Chondrocyte (in vitro differentiated cells): Measurements from ENCODE around the gene THBS4. TPM values are rescaled to one million over a fixed set of nuclear protein-coding genes. Genes with fewer than 3 reads are reported as not detected.
"Not testable (repeated sequence)": the region's sequence is repeated elsewhere in the genome, so short reads cannot be mapped to it uniquely, and the experiment has no call there.

Source experiments
- DNase-seq: peaks from one replicate; pipeline ENCODE4 v3.0.0; 2021; ENCODE audit warnings: mixed read lengths, low spot score
- H3K27ac Mint-ChIP-seq: one replicate; pipeline ENCODE4 v1.8.0; 2021; ENCODE audit warnings: mild to moderate bottlenecking, moderate library complexity, mixed read lengths; ENCODE audit not compliant: unreplicated experiment
- H3K27me3 Mint-ChIP-seq: 2 replicates; pipeline ENCODE4 v1.8.0; 2021; ENCODE audit warnings: low read depth, mixed read lengths
- H3K36me3 Mint-ChIP-seq: 2 replicates; pipeline ENCODE4 v1.8.0; 2021; ENCODE audit warnings: low read depth, mixed read lengths
- H3K4me1 Mint-ChIP-seq: 2 replicates; pipeline ENCODE4 v1.8.0; 2021; ENCODE audit warnings: low read depth, mild to moderate bottlenecking, mixed read lengths
- H3K4me3 Mint-ChIP-seq: one replicate; pipeline ENCODE4 v1.8.0; 2021; ENCODE audit warnings: mild to moderate bottlenecking, moderate library complexity, mixed read lengths; ENCODE audit not compliant: unreplicated experiment
- H3K9me3 Mint-ChIP-seq: 2 replicates; pipeline ENCODE4 v1.8.0; 2021; ENCODE audit warnings: low read depth, mixed read lengths
- CTCF ChIP-seq: fragments of 200-600 bp; sonication (generic); IDR thresholded peaks from 2 replicates; pipeline ENCODE4 v1.5.0; 2021; ENCODE audit warnings: antibody characterized with exemption, mild to moderate bottlenecking, moderate library complexity
- total RNA-seq: library from RNA; stranded (reverse); gene quantifications from 3 replicates; pipeline ENCODE4 v1.2.1, GENCODE V29; 2021

The THBS4 gene
- total RNA-seq, 1 donor from 2014 or later: 0.75 TPM

DNA sequence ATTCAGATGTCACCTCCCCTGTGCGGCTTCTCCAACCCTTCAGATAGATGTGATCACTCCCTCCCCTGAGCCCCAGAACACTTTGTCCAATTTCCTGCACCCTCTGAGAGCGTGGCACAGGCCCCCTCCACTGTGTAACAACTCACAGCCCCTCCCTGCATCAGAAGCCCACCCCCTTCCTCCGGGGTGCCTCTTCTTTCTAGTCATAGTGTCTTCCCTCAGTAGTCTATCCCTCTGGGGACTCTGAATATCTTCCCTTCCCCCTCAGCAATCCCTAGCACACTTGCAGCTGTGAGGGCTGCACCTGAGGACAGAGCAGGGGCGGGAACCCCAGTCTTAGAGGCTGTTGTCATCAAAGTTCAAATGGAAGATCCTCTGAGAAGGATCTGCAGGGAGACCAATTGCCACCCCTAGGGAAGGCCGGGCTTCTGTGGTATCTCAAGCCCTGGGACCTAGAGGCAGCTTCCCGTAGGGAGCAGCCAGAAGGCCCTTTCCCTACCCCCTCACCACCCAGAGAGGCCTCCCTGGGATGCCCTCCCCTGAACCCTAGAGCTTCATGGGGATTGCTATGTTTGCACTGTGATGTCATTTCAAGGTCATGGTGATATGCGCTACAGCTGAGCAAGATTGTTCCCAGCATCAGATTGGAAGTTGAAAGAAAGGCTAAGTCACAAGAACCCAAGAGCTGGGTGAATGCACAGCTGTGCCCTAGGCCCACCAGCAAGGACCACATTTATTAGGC, 70.7 kb downstream of the THBS4 start:
- Mint-ChIP-seq H3K36me3 (no peaks in the 10 kb centered on the region), H3K4me1 (peaks cover 12% of the 10 kb centered on the region), H3K27me3 (no peaks in the 10 kb centered on the region), H3K27ac (no peak overlapping the region), H3K9me3 (no peaks in the 10 kb centered on the region), H3K4me3 (no peak overlapping the region)
- TF ChIP-seq CTCF: no peak
- no peak for DNase-seq

DNA sequence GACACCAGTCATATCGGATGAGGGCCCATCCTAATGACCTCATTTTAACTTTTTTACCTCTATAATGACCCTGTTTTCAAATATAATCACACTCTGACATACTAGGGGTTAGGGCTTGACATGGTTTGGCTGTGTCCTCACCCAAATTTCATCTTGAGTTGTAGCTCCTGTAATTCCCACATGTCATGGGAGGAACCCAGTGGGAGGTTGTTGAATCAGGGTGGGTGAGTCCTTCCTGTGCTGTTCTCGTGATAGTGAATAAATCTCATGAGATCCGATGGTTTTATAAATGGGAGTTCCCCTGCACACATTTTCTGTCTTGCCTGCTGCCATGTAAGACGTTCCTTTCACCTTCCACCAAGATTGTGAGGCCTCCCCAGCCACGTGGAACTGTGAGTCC, 71.8 kb downstream of the THBS4 start:
- no peak overlapping the region for H3K27ac Mint-ChIP-seq
- TF ChIP-seq CTCF: no peak
- H3K27me3 Mint-ChIP-seq: no peaks in the 10 kb centered on the region
- H3K4me3 Mint-ChIP-seq: no peak overlapping the region
- DNase-seq: no peak
- H3K4me1 Mint-ChIP-seq: peaks cover 12% of the 10 kb centered on the region
- H3K9me3 Mint-ChIP-seq: no peaks in the 10 kb centered on the region
- H3K36me3 Mint-ChIP-seq: no peaks in the 10 kb centered on the region

- Mint-ChIP-seq H3K27me3 (no peaks in the 10 kb centered on the region), H3K4me3 (no peak overlapping the region), H3K4me1 (peaks cover 12% of the 10 kb centered on the region), H3K27ac (no peak overlapping the region), H3K36me3 (peaks cover 6% of the 10 kb centered on the region), H3K9me3 (peaks cover 4% of the 10 kb centered on the region)
- TF ChIP-seq CTCF: no peak
- DNase-seq: no peak
Observed at GRCh38 chr5:80109646-80110478, 74.7 kb downstream of the THBS4 start.

DNA sequence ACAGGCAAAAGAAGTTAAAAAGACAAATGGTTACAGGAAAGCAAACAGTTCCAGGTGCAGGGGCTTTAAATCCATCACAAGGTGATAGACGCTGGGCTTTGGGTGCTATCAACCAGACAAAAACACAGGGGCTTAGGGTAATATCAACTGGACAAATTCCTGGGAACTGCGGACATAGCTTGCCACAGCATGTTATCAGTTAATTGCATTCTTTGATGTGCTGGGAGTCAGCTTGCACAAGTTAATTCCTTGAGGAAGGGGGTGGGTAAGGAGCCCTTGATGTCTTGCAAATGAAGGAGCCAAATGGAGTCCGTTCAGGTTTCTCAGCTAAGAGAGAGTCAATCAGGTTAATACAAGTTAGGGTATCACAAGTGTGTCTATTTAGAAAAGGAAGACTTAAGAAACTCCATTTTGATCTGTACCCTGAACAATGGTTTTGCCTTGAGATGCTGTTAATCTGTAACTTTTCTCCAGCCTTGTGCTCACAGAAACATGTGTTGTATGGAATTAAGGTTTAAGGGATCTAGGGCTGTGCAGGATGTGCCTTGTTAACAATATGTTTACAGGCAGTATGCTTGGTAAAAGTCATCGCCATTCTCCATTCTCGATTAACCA, 76.3 kb downstream of the THBS4 start:
- not testable (repeated sequence) for DNase-seq, H3K27ac Mint-ChIP-seq, H3K27me3 Mint-ChIP-seq, H3K36me3 Mint-ChIP-seq, H3K9me3 Mint-ChIP-seq, H3K4me3 Mint-ChIP-seq
- H3K4me1 Mint-ChIP-seq: peaks cover 12% of the 10 kb centered on the region

DNA sequence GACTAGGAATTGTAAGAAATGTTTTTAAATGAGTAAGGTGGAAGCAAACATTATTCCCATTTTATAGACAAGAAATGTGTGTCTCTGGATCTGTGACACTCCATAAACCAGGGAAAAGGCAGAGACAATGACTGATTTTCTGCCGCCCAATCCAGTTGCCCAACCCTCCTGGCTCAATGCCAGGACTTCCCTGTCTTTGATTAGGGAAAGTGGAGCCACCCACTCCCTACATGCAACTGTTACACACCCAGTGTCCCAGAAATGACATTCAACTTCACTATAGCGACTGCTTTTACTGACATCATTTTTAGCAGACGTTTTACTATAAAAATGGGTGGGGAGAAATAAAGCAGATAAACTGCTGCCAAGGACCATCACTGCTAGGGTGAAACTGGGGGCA, 79.7 kb downstream of the THBS4 start:
- DNase-seq: no peak
- Mint-ChIP-seq H3K4me1 (peaks cover 6% of the 10 kb centered on the region), H3K4me3 (no peak overlapping the region), H3K27ac (no peak overlapping the region), H3K27me3 (no peaks in the 10 kb centered on the region), H3K9me3 (peaks cover 8% of the 10 kb centered on the region), H3K36me3 (peaks cover 9% of the 10 kb centered on the region)
- TF ChIP-seq CTCF: no peak
